K562 (cell line): ENCODE data around the gene XPR1. TPM values are rescaled to one million over a fixed set of nuclear protein-coding genes. Genes with fewer than 3 reads are reported as not detected.
"Not testable (repeated sequence)": the region's sequence is repeated elsewhere in the genome, so short reads cannot be mapped to it uniquely, and the experiment has no call there.

Experiments
- ATAC-seq: fragments of 200-7000 bp; cut with Tn5 transposase; 3 replicates; pipeline ENCODE4 v1.9.1; 2020; ENCODE audit warnings: moderate library complexity
- BruUV-seq: library from RNA; stranded (reverse); fragments of 400-500 nt; replicated peaks from 2 replicates; lab custom pipeline; 2021; lab: Mats Ljungman, UMichigan
- CTCF ChIA-PET: fragments of 300-600 bp; formaldehyde crosslinking; extraction: SDS; loops from one replicate; lab custom pipeline; 2021; ENCODE audit warnings: low intra/inter-chr PET ratio; lab: Yijun Ruan, JAX
- POLR2A ChIA-PET: fragments of 300-600, 350-650 bp; sonication (Branson Sonifier 250); formaldehyde crosslinking; extraction: SDS; loops from one replicate; lab custom pipeline; 2021; ENCODE audit warnings: antibody characterized with exemption, inconsistent platforms; lab: Yijun Ruan, JAX
- DNase-seq, 4 experiments: peaks; one replicate each; pipeline versions ENCODE4 v3.0.0 to v3.0.0-alpha.2; 2011 to 2018; ENCODE audit warnings: low spot score in 3 of 4, mixed read lengths in 3 of 4; ENCODE audit errors: extremely low read depth in 1 of 4
- FAIRE-seq: peaks from 2 replicates; lab custom pipeline; 2011; peaks lifted over from hg19 to GRCh38; lab: Jason Lieb, UNC
- H2AFZ ChIP-seq: 2 replicates; pipeline ENCODE4 v1.6.0; 2011; ENCODE audit warnings: low read depth, low read length, control low read depth, inconsistent platforms
- H3K27ac ChIP-seq: fragments of 200-600 bp; 3 replicates; pipeline ENCODE4 v1.8.0; 2011; ENCODE audit warnings: low read depth, mild to moderate bottlenecking, control low read depth, inconsistent platforms, low read length, moderate library complexity, mixed read lengths; ENCODE audit errors: extremely low read depth
- H3K27me3 ChIP-seq, 2 experiments: fragments of 300-600 bp in 1 of 2; 2 replicates in 1 of 2; 3 replicates in 1 of 2; pipeline versions ENCODE4 v1.6.0 to v1.8.0; 2011; ENCODE audit warnings: inconsistent platforms in 2 of 2, low read length in 2 of 2, mild to moderate bottlenecking in 1 of 2, mixed read lengths in 1 of 2, moderate library complexity in 1 of 2; ENCODE audit not compliant: control insufficient read depth in 2 of 2, insufficient read depth in 2 of 2
- H3K36me3 ChIP-seq: fragments of 300-600 bp; 3 replicates; pipeline ENCODE4 v1.8.0; 2011; ENCODE audit warnings: mild to moderate bottlenecking, low read length, inconsistent platforms; ENCODE audit not compliant: control insufficient read depth, insufficient read depth
- H3K4me1 ChIP-seq, 2 experiments: fragments of 200-600 bp in 1 of 2; replicated peaks in 1 of 2; 2 replicates in 1 of 2; 3 replicates in 1 of 2; pipeline versions ENCODE4 v1.5.1 to v1.8.0; 2011; ENCODE audit warnings: inconsistent platforms in 2 of 2, low read length in 2 of 2, mild to moderate bottlenecking in 1 of 2, mixed read lengths in 1 of 2, moderate library complexity in 1 of 2; ENCODE audit not compliant: control insufficient read depth in 2 of 2, insufficient read depth in 2 of 2
- H3K4me2 ChIP-seq: 2 replicates; pipeline ENCODE4 v1.6.1; 2011; ENCODE audit warnings: low read length, control low read depth, inconsistent platforms, mixed read lengths; ENCODE audit not compliant: insufficient read depth
- H3K4me3 ChIP-seq: fragments of 200-600 bp; sonication (generic), shearing (Covaris generic); 2 replicates; pipeline ENCODE4 v1.5.1; 2016; ENCODE audit warnings: control low read depth, inconsistent platforms
- H3K79me2 ChIP-seq: fragments of 200-600 bp; 3 replicates; pipeline ENCODE4 v1.8.0; 2011; ENCODE audit warnings: low read length, inconsistent platforms; ENCODE audit not compliant: control insufficient read depth, insufficient read depth
- H3K9ac ChIP-seq, 2 experiments: 2 replicates each; pipeline versions ENCODE4 v1.6.0 to v1.6.1; 2011; ENCODE audit warnings: low read depth in 2 of 2, low read length in 2 of 2, control low read depth in 1 of 2, inconsistent platforms in 1 of 2, mild to moderate bottlenecking in 1 of 2, mixed read lengths in 1 of 2; ENCODE audit not compliant: insufficient read depth in 1 of 2
- H3K9me1 ChIP-seq: one replicate; pipeline ENCODE4 v1.6.0; 2011; ENCODE audit warnings: inconsistent platforms, mild to moderate bottlenecking, low read length, moderate library complexity; ENCODE audit not compliant: control insufficient read depth, insufficient read depth
- H3K9me3 ChIP-seq: replicated peaks from 2 replicates; pipeline ENCODE4 v1.5.1; 2011; ENCODE audit warnings: low read depth, low read length, inconsistent platforms; ENCODE audit not compliant: control insufficient read depth, insufficient read depth
- H4K20me1 ChIP-seq: replicated peaks from 2 replicates; pipeline ENCODE4 v1.6.1; 2011; ENCODE audit warnings: low read length, inconsistent platforms, mixed read lengths; ENCODE audit not compliant: control insufficient read depth, insufficient read depth
- BCOR ChIP-seq: fragments of 450-650 bp; IDR thresholded peaks from 2 replicates; pipeline ENCODE4 v1.6.1; 2016
- ZNF146 ChIP-seq: IDR thresholded peaks from one replicate; pipeline ENCODE4 v1.6.1; 2018; ENCODE audit warnings: missing compliant biosample characterization; ENCODE audit not compliant: unreplicated experiment
- WGBS: fragments of 100-300 bp; shearing (Covaris generic); methylation state at CpG from one replicate; pipeline ENCODE4 v1.1.6; 2016; ENCODE audit warnings: low coverage, mixed read lengths; ENCODE audit not compliant: insufficient coverage; ENCODE audit errors: missing lambda C conversion rate; 5-methylcytosine and 5-hydroxymethylcytosine counted together
- in situ Hi-C: fragments of 300-500 bp; cut with MboI; formaldehyde crosslinking; loops from 4 replicates; pipeline ENCODE4 v1.15.0; 2018; ENCODE audit warnings: inconsistent platforms, mixed read lengths
- intact Hi-C: fragments of 100-400 bp; cut with micrococcal nuclease; formaldehyde crosslinking; loops from 2 replicates; pipeline ENCODE4 v1.14.2; 2022
- polyA plus RNA-seq, 8 experiments: library from polyadenylated mRNA; depleted of rRNA in 4 of 8; stranded (reverse) in 5 of 8; unstranded in 3 of 8; fragments of >200 nt; fragmentation: Nextera tagmentation in 2 of 8; fragmentation: Illumina TruSeq in 1 of 8; extraction: Ambion mirVana in 2 of 8; extraction: Trizol in 1 of 8; gene quantifications; 2 replicates each; pipeline versions ENCODE4 v1.2.1 to v1.2.3, GENCODE V29; 2011 to 2014; ENCODE audit warnings: inconsistent platforms in 1 of 8, missing spikeins in 1 of 8
- total RNA-seq, 7 experiments: library from RNA; depleted of rRNA in 6 of 7; stranded (reverse); fragments of >200 nt in 6 of 7; fragmentation: Illumina TruSeq in 2 of 7; extraction: Trizol in 2 of 7; gene quantifications; 2 replicates each; pipeline versions ENCODE4 v1.2.1 to v1.2.3, GENCODE V29; 2011 to 2021; ENCODE audit warnings: low replicate concordance in 1 of 7

Gene XPR1
- total and polyA plus RNA-seq, 9 of the 15 experiments (the other 6 are each of a cell fraction or from before 2014, with no cell fraction given) = 3.0 to 66.2 (median 38.6) TPM

- H3K27ac ChIP-seq, H3K4me3 ChIP-seq, H4K20me1 ChIP-seq, H3K9me1 ChIP-seq, in situ Hi-C loops, intact Hi-C loops, H2AFZ ChIP-seq, H3K79me2 ChIP-seq, POLR2A ChIA-PET, H3K27me3 ChIP-seq, ATAC-seq, H3K9ac ChIP-seq, BruUV-seq: not testable (repeated sequence)
- peaks cover 23% of the 10 kb centered on the region for H3K36me3 ChIP-seq
- 67% methylated on average over 2 of the region's 2 CpGs for WGBS
- peak; percentile 88 for TF ChIP-seq ZNF146 (CRISPR knock-in tag)
- peak; percentile 57; the same call in 1 of the 2 replicates for TF ChIP-seq BCOR
- TF ChIP-seq, all 486 proteins: peak for 2; not testable (repeated sequence) for 484
- H3K9me3 ChIP-seq, H3K4me2 ChIP-seq, DNase-seq, H3K4me1 ChIP-seq, FAIRE-seq: not testable (repeated sequence)
- CTCF ChIA-PET = interaction anchor here (0.6 kb wide), 1 partner anchor 243 kb away, joined by 4 read pairs; no protein-coding TSS in a partner anchor
Measured at GRCh38 chr1:180831507-180831906, 199.7 kb downstream of the XPR1 start.

GRCh38 chr1:180833180-180833579 lies 201.4 kb downstream of the XPR1 start:
- peaks cover 28% of the 10 kb centered on the region for H3K36me3 ChIP-seq
- H3K9ac ChIP-seq, POLR2A ChIA-PET, intact Hi-C loops, CTCF ChIA-PET, in situ Hi-C loops, H4K20me1 ChIP-seq, H3K9me1 ChIP-seq, H3K4me3 ChIP-seq, H2AFZ ChIP-seq, H3K27me3 ChIP-seq, H3K4me2 ChIP-seq, H3K4me1 ChIP-seq, H3K9me3 ChIP-seq, DNase-seq, FAIRE-seq, H3K79me2 ChIP-seq, H3K27ac ChIP-seq, ATAC-seq: not testable (repeated sequence)
- WGBS = 76% methylated on average over 1 of the region's 1 CpG
- TSS peak; percentile 22 for BruUV-seq
